ENCODE measurements around the gene NOD1.

Gene NOD1

GRCh38 chr7:30434140-30434799 lies 44.3 kb downstream of the NOD1 start:
- DNase-seq (ENCODE audit: low read depth), result no peak
- H3K4me3 ChIP-seq (ENCODE audit: low read depth, low read length), result no peak overlapping the region
- TF ChIP-seq CTCF (conservative IDR thresholded peaks at IDR 0.05; ENCODE audit: low read depth, low read length), result no peak

- DNase-seq (ENCODE audit: low read depth), result no peak
- TF ChIP-seq CTCF (conservative IDR thresholded peaks at IDR 0.05; ENCODE audit: low read depth, low read length), result no peak
- H3K4me3 ChIP-seq (ENCODE audit: low read depth, low read length), result no peak overlapping the region
Measured at GRCh38 chr7:30433506-30433905, 45.1 kb downstream of the NOD1 start.

GRCh38 chr7:30433082-30433481 lies 45.5 kb downstream of the NOD1 start:
- TF ChIP-seq CTCF (conservative IDR thresholded peaks at IDR 0.05; ENCODE audit: low read depth, low read length), result no peak
- no peak overlapping the region for H3K4me3 ChIP-seq (ENCODE audit: low read depth, low read length)
- peak; percentile 89 for DNase-seq (ENCODE audit: low read depth)

DNA sequence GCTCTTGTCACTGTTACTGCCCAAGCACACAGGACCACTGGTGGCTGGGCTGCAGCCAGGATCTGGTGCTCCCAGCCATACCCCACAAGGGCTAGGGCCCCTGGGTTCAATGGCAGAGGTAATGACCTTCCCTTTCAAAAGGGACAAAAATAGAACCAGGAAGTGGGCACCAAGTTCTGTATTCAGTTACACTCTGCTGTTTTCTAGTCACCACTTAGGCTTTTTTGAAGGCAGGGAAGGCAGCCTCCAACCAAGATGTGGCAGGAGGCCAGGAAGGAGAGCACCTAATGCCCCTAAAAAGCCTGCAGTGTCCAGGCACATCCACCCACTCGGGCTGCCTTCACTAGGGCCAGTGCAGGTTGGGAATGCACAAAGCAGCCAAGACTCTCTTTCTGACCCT lies 47.8 kb downstream of the NOD1 start:
- no peak overlapping the region for H3K4me3 ChIP-seq (ENCODE audit: low read depth, low read length)
- no peak for DNase-seq (ENCODE audit: low read depth)
- no peak for TF ChIP-seq CTCF (conservative IDR thresholded peaks at IDR 0.05; ENCODE audit: low read depth, low read length)

GRCh38 chr7:30430276-30430675 lies 48.3 kb downstream of the NOD1 start:
- TF ChIP-seq CTCF (conservative IDR thresholded peaks at IDR 0.05; ENCODE audit: low read depth, low read length), result no peak
- no peak overlapping the region for H3K4me3 ChIP-seq (ENCODE audit: low read depth, low read length)
- DNase-seq (ENCODE audit: low read depth), result peak; percentile 44

GRCh38 chr7:30429156-30429530 lies 49.4 kb downstream of the NOD1 start:
- TF ChIP-seq CTCF (conservative IDR thresholded peaks at IDR 0.05; ENCODE audit: low read depth, low read length), result no peak
- H3K4me3 ChIP-seq (ENCODE audit: low read depth, low read length), result no peak overlapping the region
- no peak for DNase-seq (ENCODE audit: low read depth)
